Activated effector memory CD4-positive, alpha-beta T cell treated with Interleukin-2 at 50 U/mL for 16 hours (primary cell): ENCODE measurements around the gene SP5.
"Not testable (repeated sequence)": the region's sequence is repeated elsewhere in the genome, so short reads cannot be mapped to it uniquely, and the experiment has no call there.

Experiments
- DNase-seq: peaks from one replicate; pipeline ENCODE4 v3.0.0-alpha.2; 2020

Gene SP5

GRCh38 chr2:170711774-170712652 lies 3.1 kb upstream of the SP5 start:
- DNase-seq, result no peak

- DNase-seq, result no peak
These were observed 2.2 kb upstream of the SP5 start for GRCh38 chr2:170712653-170713542.

DNA sequence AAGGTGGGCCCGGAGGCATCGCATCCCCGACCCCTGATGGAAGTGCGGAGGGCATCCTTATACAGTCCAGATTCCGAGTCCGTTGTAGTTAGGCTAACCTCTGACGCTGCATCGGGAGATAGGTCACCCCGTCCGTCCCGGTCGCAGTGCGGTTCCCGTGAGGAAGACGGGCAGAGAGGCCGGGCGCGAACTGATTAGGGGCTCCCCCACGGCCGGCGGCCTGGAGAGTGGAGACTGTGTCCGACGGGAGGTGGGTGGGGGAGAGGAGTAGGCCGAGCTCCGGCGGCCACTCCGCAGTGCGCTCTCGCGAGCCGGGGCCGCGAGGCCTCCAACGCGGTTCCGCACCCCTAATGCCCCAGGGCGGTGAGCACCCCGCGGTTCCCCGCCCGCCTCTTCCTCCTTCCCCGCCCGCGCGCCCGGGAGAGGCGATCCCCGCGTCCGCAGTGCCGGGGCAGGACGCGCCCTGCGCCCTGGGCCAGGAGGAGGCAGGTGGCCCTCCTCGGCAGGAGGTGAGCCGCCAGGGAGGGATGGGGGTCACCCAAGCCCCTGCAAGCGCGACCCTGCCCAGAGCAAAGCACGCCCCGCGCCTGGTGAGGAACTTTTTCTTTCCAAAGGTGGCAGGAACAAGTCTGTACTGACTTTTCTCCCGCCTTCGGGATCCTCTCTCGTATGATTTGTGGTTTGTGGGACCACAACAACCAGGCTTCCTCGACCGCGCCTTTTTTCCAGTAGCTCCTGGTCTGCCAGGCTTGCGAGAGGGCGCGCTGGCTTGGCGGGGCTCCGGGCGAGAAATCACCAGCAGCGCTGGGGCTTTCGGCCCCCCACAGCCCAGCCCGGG lies 1.4 kb upstream of the SP5 start:
- no peak for DNase-seq

- no peak for DNase-seq
These were observed 616 bp upstream of the SP5 start for GRCh38 chr2:170714381-170715061.

DNA sequence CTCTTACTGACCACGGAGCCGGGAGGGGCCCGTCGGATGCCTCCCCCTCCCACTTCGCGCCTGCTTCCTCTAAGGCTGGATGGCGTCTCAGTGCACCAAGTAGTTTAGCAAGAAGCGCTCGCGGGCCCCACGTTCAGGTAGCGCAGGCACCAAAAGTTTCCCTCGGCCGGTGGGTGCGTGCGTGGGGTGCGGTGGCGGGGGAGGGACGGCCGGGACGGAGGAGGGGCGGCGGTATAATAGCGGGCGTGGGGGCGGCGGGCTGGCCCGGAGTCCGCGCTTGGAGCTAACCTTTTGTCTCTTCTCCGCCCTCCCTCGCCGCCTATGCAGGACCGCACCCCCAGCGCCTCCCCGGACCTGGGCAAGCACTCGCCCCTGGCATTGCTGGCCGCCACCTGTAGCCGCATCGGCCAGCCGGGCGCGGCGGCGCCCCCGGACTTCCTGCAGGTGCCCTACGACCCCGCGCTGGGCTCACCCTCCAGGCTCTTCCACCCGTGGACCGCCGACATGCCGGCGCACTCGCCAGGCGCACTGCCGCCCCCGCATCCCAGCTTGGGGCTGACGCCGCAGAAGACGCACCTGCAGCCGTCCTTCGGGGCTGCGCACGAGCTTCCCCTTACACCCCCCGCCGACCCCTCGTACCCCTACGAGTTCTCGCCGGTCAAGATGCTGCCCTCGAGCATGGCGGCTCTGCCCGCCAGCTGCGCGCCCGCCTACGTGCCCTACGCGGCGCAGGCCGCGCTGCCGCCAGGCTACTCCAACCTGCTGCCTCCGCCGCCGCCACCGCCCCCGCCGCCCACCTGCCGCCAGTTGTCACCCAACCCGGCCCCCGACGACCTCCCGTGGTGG lies 1.0 kb downstream of the SP5 start:
- no peak for DNase-seq

- DNase-seq, result no peak
These were observed 1.9 kb downstream of the SP5 start for GRCh38 chr2:170716851-170717598.

DNA sequence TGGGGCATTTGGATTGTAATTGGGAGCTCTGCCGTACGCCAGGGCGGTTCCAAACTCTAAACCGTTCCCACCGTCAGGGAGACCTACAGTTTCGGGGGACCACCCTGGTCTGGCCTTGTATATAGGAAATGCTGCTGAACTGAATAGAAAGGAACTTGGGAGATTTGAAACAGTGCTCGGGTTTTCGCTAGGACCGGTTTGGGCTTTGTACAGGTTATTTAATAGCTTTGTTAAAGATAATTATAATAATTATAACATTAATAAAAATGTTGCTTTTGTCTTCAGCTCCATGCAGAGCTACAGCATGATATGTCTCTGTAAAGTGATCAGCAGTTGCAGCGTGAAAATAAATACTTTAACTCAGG lies 2.4 kb downstream of the SP5 start:
- no peak for DNase-seq

DNA sequence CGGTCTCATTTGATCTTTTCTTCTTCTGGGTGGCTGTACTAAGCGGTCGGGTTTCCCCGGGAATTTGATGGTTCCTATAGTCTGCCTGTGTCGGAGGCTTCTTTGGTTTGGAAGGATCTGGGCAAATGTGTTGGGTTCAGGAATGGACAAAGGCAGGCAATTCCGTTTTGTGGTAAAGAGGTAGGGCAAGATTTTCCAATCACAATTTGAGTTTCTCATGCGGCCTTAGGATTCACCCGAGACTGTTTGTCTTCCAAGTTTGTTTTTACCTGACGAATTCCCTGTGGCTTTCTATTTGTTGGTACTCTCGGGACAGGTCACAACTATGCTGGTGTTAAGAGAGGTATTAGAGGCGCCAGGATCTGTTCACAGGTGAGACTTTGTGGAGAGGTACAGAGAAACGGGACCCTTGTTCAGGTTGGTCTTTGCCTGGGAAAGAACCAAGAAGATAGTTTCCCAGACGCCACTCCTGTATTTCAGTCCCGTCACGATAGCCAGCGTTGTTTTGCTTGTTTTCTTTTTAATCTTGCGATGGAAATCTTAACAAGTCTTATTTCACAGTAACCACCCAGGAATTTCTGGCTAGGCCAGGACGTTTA lies 3.0 kb downstream of the SP5 start:
- DNase-seq, result no peak

DNA sequence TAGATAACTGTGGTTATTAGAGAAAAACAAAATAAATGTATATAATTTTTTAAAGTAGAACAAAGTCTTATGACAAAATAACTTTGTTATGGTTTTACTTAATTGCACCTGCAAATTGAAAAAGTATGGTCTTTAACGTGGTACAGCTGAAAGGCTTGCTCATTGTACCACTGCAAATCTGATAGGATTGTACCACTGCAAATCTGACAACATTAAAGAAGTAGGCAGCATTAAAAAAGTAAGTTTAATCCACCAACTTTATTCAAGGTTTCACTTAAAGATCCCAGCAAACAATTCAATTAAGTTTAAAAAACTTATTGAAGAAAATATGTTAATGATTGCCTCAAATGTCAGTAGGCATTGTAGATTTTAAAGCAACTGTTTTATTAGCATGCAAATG lies 4.7 kb downstream of the SP5 start:
- DNase-seq, result no peak

DNA sequence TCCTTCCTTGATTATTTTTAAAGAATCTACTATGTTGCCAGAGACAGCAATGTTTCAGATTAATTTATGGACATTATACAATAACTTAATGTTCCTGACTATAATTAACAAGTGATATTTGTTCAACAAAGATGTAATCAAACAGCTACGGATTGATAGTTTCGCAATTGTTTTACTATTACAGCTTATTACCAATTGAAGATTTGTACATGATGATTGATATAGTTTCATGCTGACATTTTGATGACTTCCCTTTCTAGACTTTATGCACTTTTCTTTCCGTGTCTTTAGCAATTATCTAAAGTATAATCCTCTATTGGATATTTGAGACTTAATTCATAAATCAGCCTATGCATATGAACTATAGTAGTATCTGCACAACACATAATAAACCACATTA lies 6.5 kb downstream of the SP5 start:
- no peak for DNase-seq

- DNase-seq, result no peak
These were observed 7.2 kb downstream of the SP5 start for GRCh38 chr2:170722301-170722700.

GRCh38 chr2:170723446-170723958 lies 8.4 kb downstream of the SP5 start:
- DNase-seq, result no peak

DNA sequence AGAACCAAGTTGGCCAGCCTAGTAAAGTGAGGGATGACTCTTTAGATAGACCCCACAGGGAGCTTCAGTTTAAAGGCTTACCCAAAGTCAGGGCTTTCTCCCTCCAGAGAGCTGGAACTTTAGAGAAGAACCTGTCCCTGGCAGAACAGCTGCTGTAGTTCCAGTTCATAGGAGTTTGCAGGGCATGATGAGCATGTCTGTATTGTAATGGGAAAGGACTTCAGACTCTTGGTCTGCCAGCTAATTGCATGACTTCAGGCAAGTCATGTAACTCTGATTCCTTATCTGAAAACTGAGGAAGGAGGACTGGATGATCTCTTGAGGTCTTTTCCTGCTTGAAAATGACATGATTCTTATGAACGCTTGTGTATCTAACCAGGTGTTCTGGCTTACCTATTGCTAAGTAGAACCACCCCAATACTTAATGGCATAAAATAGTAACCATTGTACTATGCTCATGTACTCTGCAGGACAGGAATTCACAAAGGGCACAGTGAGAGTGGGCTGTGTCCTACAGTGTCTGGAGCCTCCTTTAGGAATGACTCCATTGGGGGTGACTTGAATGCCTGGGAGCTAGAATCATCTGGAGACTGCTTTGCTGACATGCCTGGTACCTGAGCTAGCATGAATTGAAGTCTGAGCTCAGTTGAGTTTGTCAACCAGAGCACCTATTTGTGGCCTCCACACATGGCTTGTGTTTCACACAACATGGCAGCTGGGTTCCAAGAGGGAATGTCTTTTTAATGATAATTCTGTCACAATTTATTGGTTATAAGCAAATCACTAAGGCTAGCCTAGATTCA lies 18.9 kb downstream of the SP5 start:
- no peak for DNase-seq

GRCh38 chr2:170734601-170735000 lies 19.5 kb downstream of the SP5 start:
- not testable (repeated sequence) for DNase-seq

GRCh38 chr2:170736628-170737027 lies 21.5 kb downstream of the SP5 start:
- no peak for DNase-seq

DNA sequence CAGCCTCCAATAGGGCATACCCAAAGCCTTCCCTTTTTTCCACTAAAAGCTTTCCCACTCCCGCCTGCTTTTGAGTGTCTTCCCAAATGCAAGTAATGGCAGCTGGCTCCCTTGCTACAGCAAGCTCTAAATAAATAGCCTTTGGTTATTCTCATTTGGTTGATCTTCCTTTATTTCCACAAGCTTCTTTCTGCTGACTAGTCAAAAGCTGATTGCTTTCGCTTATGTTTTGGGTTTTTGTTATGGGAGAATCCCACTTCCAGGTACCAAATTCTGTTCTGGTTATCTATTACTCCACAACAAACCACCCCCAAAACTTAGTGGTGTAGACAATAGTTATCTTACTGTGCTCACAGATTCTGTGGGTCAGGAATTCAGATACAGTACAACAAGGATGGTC lies 22.3 kb downstream of the SP5 start:
- DNase-seq, result no peak

GRCh38 chr2:170737821-170738220 lies 22.7 kb downstream of the SP5 start:
- no peak for DNase-seq

DNA sequence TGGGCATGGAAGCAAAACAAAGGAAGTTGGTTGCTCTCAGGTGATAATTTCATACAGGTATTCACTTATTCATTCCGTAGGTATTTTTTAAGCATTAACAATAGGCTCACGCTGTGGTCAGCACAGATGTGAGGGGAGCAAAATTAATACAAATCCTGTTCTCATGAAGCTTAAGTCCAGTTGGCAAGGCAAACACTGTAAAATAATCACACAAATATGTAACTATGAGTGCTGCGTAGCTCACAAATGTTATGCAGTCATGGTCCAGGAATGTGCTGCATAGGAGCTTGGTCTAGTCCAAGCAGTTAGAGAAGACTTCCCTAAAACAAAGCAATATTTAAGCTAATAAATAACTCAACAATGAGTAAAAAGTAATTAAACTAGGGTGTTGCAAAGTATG lies 23.9 kb downstream of the SP5 start:
- DNase-seq, result no peak

DNA sequence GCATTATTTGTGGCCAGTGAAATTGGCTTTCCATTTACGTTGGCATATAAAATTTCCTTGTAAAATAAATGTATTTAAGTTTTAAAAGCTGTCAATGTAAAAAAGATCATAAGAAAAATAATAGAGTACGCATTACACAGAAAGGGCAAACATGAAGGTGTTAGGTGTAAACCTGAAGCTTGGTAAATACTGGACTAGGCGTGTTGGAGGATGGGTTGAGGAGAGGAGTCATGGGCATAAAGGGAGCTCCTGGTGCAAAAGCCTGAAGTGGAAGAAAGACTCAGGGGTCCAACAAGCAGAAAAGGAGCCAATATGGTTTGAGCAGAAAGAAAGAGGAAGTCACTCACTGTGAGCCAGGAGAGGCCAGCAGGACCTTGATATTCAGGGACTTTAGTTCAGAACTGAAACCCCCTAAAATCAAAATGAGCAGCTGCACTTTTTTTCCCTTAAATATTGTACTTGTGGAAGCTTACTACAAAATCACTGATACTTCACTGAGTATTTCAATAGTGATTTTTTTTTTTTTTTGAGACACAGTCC lies 24.4 kb downstream of the SP5 start:
- no peak for DNase-seq
